ENCODE measurements around the gene NPTXR. TPM values are rescaled to one million over a fixed set of nuclear protein-coding genes. Genes with fewer than 3 reads are reported as not detected.
A peak's percentile ranks its signal among the peaks of the same experiment; 100 is the strongest.

Gene NPTXR
- total RNA-seq, 1 donor from 2014 or later: 1.6 TPM

GRCh38 chr22:38781033-38781432 lies 62.8 kb downstream of the NPTXR start:
- no peak overlapping the region for H3K27ac ChIP-seq (ENCODE audit: low read depth, low read length)
- H3K4me3 ChIP-seq (ENCODE audit: low read length in 3 of 3): no peak overlapping the region
- peaks cover 10 to 16% (median 11%) of the 10 kb centered on the region in 3 donors for H3K36me3 ChIP-seq (ENCODE audit: control insufficient read depth in 3 of 3, insufficient read depth in 3 of 3, low read length in 3 of 3)
- peaks cover 3 to 25% (median 18%) of the 10 kb centered on the region in 3 donors for H3K4me1 ChIP-seq (ENCODE audit: control insufficient read depth in 3 of 3, insufficient read depth in 3 of 3, low read length in 3 of 3)
- H3K9ac ChIP-seq (ENCODE audit: low read depth in 1 of 3, low read length in 3 of 3): no peak overlapping the region
- H3K9me3 ChIP-seq (ENCODE audit: control insufficient read depth in 3 of 3, low read length in 3 of 3): no peaks in the 10 kb centered on the region
- no peaks in the 10 kb centered on the region for H3K27me3 ChIP-seq (ENCODE audit: control insufficient read depth in 3 of 3, insufficient read depth in 3 of 3, low read length in 3 of 3)

- Histone ChIP-seq H3K4me3 (ENCODE audit: low read length in 3 of 3) (peak overlapping the region in 1 of 3 donors; percentile 13), H3K4me1 (ENCODE audit: control insufficient read depth in 3 of 3, insufficient read depth in 3 of 3, low read length in 3 of 3) (peaks cover 0 to 25% (median 18%) of the 10 kb centered on the region in 3 donors), H3K9ac (ENCODE audit: low read depth in 1 of 3, low read length in 3 of 3) (no peak overlapping the region), H3K9me3 (ENCODE audit: control insufficient read depth in 3 of 3, low read length in 3 of 3) (no peaks in the 10 kb centered on the region), H3K27me3 (ENCODE audit: control insufficient read depth in 3 of 3, insufficient read depth in 3 of 3, low read length in 3 of 3) (no peaks in the 10 kb centered on the region), H3K36me3 (ENCODE audit: control insufficient read depth in 3 of 3, insufficient read depth in 3 of 3, low read length in 3 of 3) (peaks cover 8 to 16% (median 11%) of the 10 kb centered on the region in 3 donors), H3K27ac (ENCODE audit: low read depth, low read length) (peak overlapping the region; percentile 12)
These were observed 66.6 kb downstream of the NPTXR start for GRCh38 chr22:38777087-38777671.

GRCh38 chr22:38776086-38776485 lies 67.7 kb downstream of the NPTXR start:
- no peaks in the 10 kb centered on the region for H3K27me3 ChIP-seq (ENCODE audit: control insufficient read depth in 3 of 3, insufficient read depth in 3 of 3, low read length in 3 of 3)
- H3K27ac ChIP-seq (ENCODE audit: low read depth, low read length): no peak overlapping the region
- H3K9ac ChIP-seq (ENCODE audit: low read depth in 1 of 3, low read length in 3 of 3): no peak overlapping the region
- H3K4me1 ChIP-seq (ENCODE audit: control insufficient read depth in 3 of 3, insufficient read depth in 3 of 3, low read length in 3 of 3): peaks cover 0 to 20% (median 16%) of the 10 kb centered on the region in 3 donors
- no peaks in the 10 kb centered on the region for H3K9me3 ChIP-seq (ENCODE audit: control insufficient read depth in 3 of 3, low read length in 3 of 3)
- peaks cover 7 to 16% (median 8%) of the 10 kb centered on the region in 3 donors for H3K36me3 ChIP-seq (ENCODE audit: control insufficient read depth in 3 of 3, insufficient read depth in 3 of 3, low read length in 3 of 3)
- no peak overlapping the region for H3K4me3 ChIP-seq (ENCODE audit: low read length in 3 of 3)

- no peaks in the 10 kb centered on the region for H3K27me3 ChIP-seq (ENCODE audit: control insufficient read depth in 3 of 3, insufficient read depth in 3 of 3, low read length in 3 of 3)
- H3K4me1 ChIP-seq (ENCODE audit: control insufficient read depth in 3 of 3, insufficient read depth in 3 of 3, low read length in 3 of 3): peaks cover 0 to 18% (median 14%) of the 10 kb centered on the region in 3 donors
- H3K9ac ChIP-seq (ENCODE audit: low read depth in 1 of 3, low read length in 3 of 3): no peak overlapping the region
These were observed 68.2 kb downstream of the NPTXR start for GRCh38 chr22:38775656-38776055.

GRCh38 chr22:38774496-38775166 lies 69.2 kb downstream of the NPTXR start:
- Histone ChIP-seq H3K27me3 (ENCODE audit: control insufficient read depth in 3 of 3, insufficient read depth in 3 of 3, low read length in 3 of 3) (no peaks in the 10 kb centered on the region), H3K9ac (ENCODE audit: low read depth in 1 of 3, low read length in 3 of 3) (no peak overlapping the region), H3K4me1 (ENCODE audit: control insufficient read depth in 3 of 3, insufficient read depth in 3 of 3, low read length in 3 of 3) (peaks cover 0 to 18% (median 14%) of the 10 kb centered on the region in 3 donors), H3K4me3 (ENCODE audit: low read length in 3 of 3) (no peak overlapping the region), H3K36me3 (ENCODE audit: control insufficient read depth in 3 of 3, insufficient read depth in 3 of 3, low read length in 3 of 3) (peaks cover 0 to 6% (median 3%) of the 10 kb centered on the region in 3 donors), H3K9me3 (ENCODE audit: control insufficient read depth in 3 of 3, low read length in 3 of 3) (no peaks in the 10 kb centered on the region), H3K27ac (ENCODE audit: low read depth, low read length) (no peak overlapping the region)

More at GRCh38 chr22:38775656-38776055, 68.2 kb downstream of the NPTXR start:
- Histone ChIP-seq H3K9me3 (ENCODE audit: control insufficient read depth in 3 of 3, low read length in 3 of 3) (no peaks in the 10 kb centered on the region), H3K27ac (ENCODE audit: low read depth, low read length) (no peak overlapping the region), H3K36me3 (ENCODE audit: control insufficient read depth in 3 of 3, insufficient read depth in 3 of 3, low read length in 3 of 3) (peaks cover 3 to 11% (median 5%) of the 10 kb centered on the region in 3 donors), H3K4me3 (ENCODE audit: low read length in 3 of 3) (no peak overlapping the region)

- H3K36me3 ChIP-seq (ENCODE audit: control insufficient read depth in 3 of 3, insufficient read depth in 3 of 3, low read length in 3 of 3): peaks cover 0 to 2% (median 0%) of the 10 kb centered on the region in 3 donors
- H3K9ac ChIP-seq (ENCODE audit: low read depth in 1 of 3, low read length in 3 of 3): no peak overlapping the region
- H3K9me3 ChIP-seq (ENCODE audit: control insufficient read depth in 3 of 3, low read length in 3 of 3): no peaks in the 10 kb centered on the region
- peaks cover 0 to 18% (median 14%) of the 10 kb centered on the region in 3 donors for H3K4me1 ChIP-seq (ENCODE audit: control insufficient read depth in 3 of 3, insufficient read depth in 3 of 3, low read length in 3 of 3)
- H3K27ac ChIP-seq (ENCODE audit: low read depth, low read length): no peak overlapping the region
- H3K27me3 ChIP-seq (ENCODE audit: control insufficient read depth in 3 of 3, insufficient read depth in 3 of 3, low read length in 3 of 3): peaks cover 0 to 3% (median 0%) of the 10 kb centered on the region in 3 donors
- H3K4me3 ChIP-seq (ENCODE audit: low read length in 3 of 3): no peak overlapping the region
These were observed 70.4 kb downstream of the NPTXR start for GRCh38 chr22:38773363-38773946.

- H3K36me3 ChIP-seq (ENCODE audit: control insufficient read depth in 3 of 3, insufficient read depth in 3 of 3, low read length in 3 of 3): no peaks in the 10 kb centered on the region
- H3K4me3 ChIP-seq (ENCODE audit: low read length in 3 of 3): no peak overlapping the region
- H3K27me3 ChIP-seq (ENCODE audit: control insufficient read depth in 3 of 3, insufficient read depth in 3 of 3, low read length in 3 of 3): peaks cover 2 to 4% (median 3%) of the 10 kb centered on the region in 3 donors
- no peaks in the 10 kb centered on the region for H3K9me3 ChIP-seq (ENCODE audit: control insufficient read depth in 3 of 3, low read length in 3 of 3)
- H3K9ac ChIP-seq (ENCODE audit: low read depth in 1 of 3, low read length in 3 of 3): no peak overlapping the region
- peaks cover 0 to 12% (median 12%) of the 10 kb centered on the region in 3 donors for H3K4me1 ChIP-seq (ENCODE audit: control insufficient read depth in 3 of 3, insufficient read depth in 3 of 3, low read length in 3 of 3)
- H3K27ac ChIP-seq (ENCODE audit: low read depth, low read length): no peak overlapping the region
These were observed 71.3 kb downstream of the NPTXR start for GRCh38 chr22:38772623-38772873.

GRCh38 chr22:38770257-38770949 lies 73.4 kb downstream of the NPTXR start:
- Histone ChIP-seq H3K27ac (ENCODE audit: low read depth, low read length) (no peak overlapping the region), H3K4me3 (ENCODE audit: low read length in 3 of 3) (no peak overlapping the region), H3K27me3 (ENCODE audit: control insufficient read depth in 3 of 3, insufficient read depth in 3 of 3, low read length in 3 of 3) (peaks cover 3 to 16% (median 14%) of the 10 kb centered on the region in 3 donors), H3K9ac (ENCODE audit: low read depth in 1 of 3, low read length in 3 of 3) (no peak overlapping the region), H3K4me1 (ENCODE audit: control insufficient read depth in 3 of 3, insufficient read depth in 3 of 3, low read length in 3 of 3) (peaks cover 0 to 3% (median 0%) of the 10 kb centered on the region in 3 donors), H3K9me3 (ENCODE audit: control insufficient read depth in 3 of 3, low read length in 3 of 3) (no peaks in the 10 kb centered on the region), H3K36me3 (ENCODE audit: control insufficient read depth in 3 of 3, insufficient read depth in 3 of 3, low read length in 3 of 3) (no peaks in the 10 kb centered on the region)
